GM12878 (cell line): Measurements from ENCODE around the gene GPR155. TPM values are rescaled to one million over a fixed set of nuclear protein-coding genes. Genes with fewer than 3 reads are reported as not detected.

ENCODE experiments used
- ATAC-seq: fragments of 200-7000 bp; cut with Tn5 transposase; 3 replicates; pipeline ENCODE4 v1.9.1; 2020; ENCODE audit warnings: mild to moderate bottlenecking, moderate library complexity
- BruUV-seq: library from RNA; stranded (reverse); fragments of 400-500 nt; replicated peaks from 2 replicates; lab custom pipeline; 2021; lab: Mats Ljungman, UMichigan
- CTCF ChIA-PET: fragments of 300-600 bp; sonication (Branson Sonifier 250); formaldehyde crosslinking; extraction: SDS; loops from one replicate; lab custom pipeline; 2021; ENCODE audit warnings: inconsistent platforms; lab: Yijun Ruan, JAX
- POLR2A ChIA-PET: fragments of 350-600 bp; formaldehyde crosslinking; extraction: SDS; loops from one replicate; lab custom pipeline; 2021; ENCODE audit warnings: inconsistent platforms; lab: Charles Lee
- RAD21 ChIA-PET: fragments of 300-600 bp; sonication (Branson Sonifier 250); formaldehyde crosslinking; loops from one replicate; lab custom pipeline; 2023; ENCODE audit warnings: antibody characterized with exemption; ENCODE audit not compliant: unreplicated experiment; lab: Charles Lee
- SMC1A ChIA-PET: fragments of 300-600 bp; sonication (Branson Sonifier 250); formaldehyde crosslinking; loops from one replicate; lab custom pipeline; 2023; ENCODE audit not compliant: unreplicated experiment, uncharacterized antibody; lab: Charles Lee
- DNase-seq: peaks from one replicate; pipeline ENCODE4 v3.0.0-alpha.2; 2011; ENCODE audit warnings: low read depth, low spot score
- FAIRE-seq: peaks from 3 replicates; lab custom pipeline; 2011; peaks lifted over from hg19 to GRCh38; lab: Jason Lieb, UNC
- H2AFZ ChIP-seq: 2 replicates; pipeline ENCODE4 v1.6.0; 2011; ENCODE audit warnings: low read depth, low read length, control low read depth; ENCODE audit not compliant: control insufficient read depth
- H3K27ac ChIP-seq: 2 replicates; pipeline ENCODE4 v1.5.1; 2011; ENCODE audit warnings: control low read depth; ENCODE audit not compliant: control insufficient read depth, insufficient read depth
- H3K27me3 ChIP-seq, 2 experiments: replicated peaks in 1 of 2; 2 replicates each; pipeline versions ENCODE4 v1.6.0 to v1.6.1; 2011; ENCODE audit warnings: low read length in 1 of 2; ENCODE audit not compliant: control insufficient read depth in 2 of 2, insufficient read depth in 2 of 2
- H3K36me3 ChIP-seq, 2 experiments: 2 replicates each; pipeline ENCODE4 v1.5.1; 2011; ENCODE audit warnings: low read length in 1 of 2; ENCODE audit not compliant: control insufficient read depth in 2 of 2, insufficient read depth in 2 of 2
- H3K4me1 ChIP-seq: 2 replicates; pipeline ENCODE4 v1.6.1; 2011; ENCODE audit warnings: mild to moderate bottlenecking, low read length, moderate library complexity, mixed read lengths; ENCODE audit not compliant: control insufficient read depth, insufficient read depth
- H3K4me2 ChIP-seq: 2 replicates; pipeline ENCODE4 v1.6.0; 2011; ENCODE audit warnings: control low read depth; ENCODE audit not compliant: control insufficient read depth, insufficient read depth
- H3K4me3 ChIP-seq: fragments of 200-600 bp; sonication (generic); 2 replicates; pipeline ENCODE4 v1.5.1; 2016
- H3K79me2 ChIP-seq: 2 replicates; pipeline ENCODE4 v1.6.0; 2011; ENCODE audit warnings: low read length; ENCODE audit not compliant: control insufficient read depth, insufficient read depth
- H3K9ac ChIP-seq: 2 replicates; pipeline ENCODE4 v1.8.0; 2011; ENCODE audit warnings: low read length, control low read depth, mixed read lengths; ENCODE audit not compliant: control insufficient read depth, insufficient read depth
- H3K9me3 ChIP-seq: replicated peaks from 3 replicates; pipeline ENCODE4 v1.5.1; 2011; ENCODE audit warnings: mild to moderate bottlenecking, low read length; ENCODE audit not compliant: control insufficient read depth, insufficient read depth
- H4K20me1 ChIP-seq: 2 replicates; pipeline ENCODE4 v1.6.0; 2011; ENCODE audit not compliant: control insufficient read depth, insufficient read depth
- ATF2 ChIP-seq: IDR thresholded peaks from 2 replicates; pipeline ENCODE4 v1.6.1; 2012; ENCODE audit warnings: low read length, inconsistent platforms
- CHD1 ChIP-seq: IDR thresholded peaks from 2 replicates; pipeline ENCODE4 v1.6.1; 2012; ENCODE audit warnings: low read depth, low read length, improper control_type of control experiment
- MLLT1 ChIP-seq: fragments of 450-650 bp; IDR thresholded peaks from 2 replicates; pipeline ENCODE4 v1.6.1; 2016; ENCODE audit warnings: mild to moderate bottlenecking
- NFIC ChIP-seq: IDR thresholded peaks from 2 replicates; pipeline ENCODE4 v1.6.1; 2012; ENCODE audit warnings: low read depth, mild to moderate bottlenecking, inconsistent platforms, low read length, moderate library complexity
- RELB ChIP-seq: fragments of 450-650 bp; IDR thresholded peaks from 2 replicates; pipeline ENCODE4 v1.6.1; 2017; ENCODE audit warnings: low read depth, mild to moderate bottlenecking, moderate library complexity
- RFX5 ChIP-seq: IDR thresholded peaks from 2 replicates; pipeline ENCODE4 v1.6.1; 2011; ENCODE audit warnings: low read depth, low read length, improper control_type of control experiment
- SP1 ChIP-seq: IDR thresholded peaks from one replicate; pipeline ENCODE4 v1.6.1; 2011; ENCODE audit warnings: low read depth, low read length
- WGBS: methylation state at CpG from one replicate; pipeline ENCODE4 v1.1.6; 2016; ENCODE audit warnings: low lambda C conversion rate; ENCODE audit not compliant: insufficient replicate concordance, insufficient coverage; ENCODE audit errors: missing lambda C conversion rate; 5-methylcytosine and 5-hydroxymethylcytosine counted together
- in situ Hi-C: fragments of 300-500 bp; cut with MboI; formaldehyde crosslinking; loops from 9 replicates; pipeline ENCODE4 v1.14.3; 2018; ENCODE audit warnings: mixed read lengths
- intact Hi-C: fragments of 100-400 bp; cut with micrococcal nuclease; formaldehyde crosslinking; loops from one replicate; pipeline ENCODE4 v1.14.2; 2022; ENCODE audit not compliant: unreplicated experiment
- polyA plus RNA-seq, 11 experiments: library from polyadenylated mRNA; depleted of rRNA in 4 of 11; unstranded in 6 of 11; stranded (reverse) in 5 of 11; fragments of >200 nt; fragmentation: Nextera tagmentation in 4 of 11; fragmentation: Illumina TruSeq in 1 of 11; extraction: Ambion mirVana in 4 of 11; extraction: Trizol in 1 of 11; gene quantifications; 1 replicate in 1 of 11; 2 replicates in 10 of 11; pipeline versions ENCODE4 v1.2.1 to v1.2.3, GENCODE V29; 2011 to 2016; ENCODE audit warnings: inconsistent platforms in 2 of 11, missing spikeins in 2 of 11, low read depth in 1 of 11
- total RNA-seq, 4 experiments: library from RNA; depleted of rRNA in 3 of 4; stranded (reverse); fragments of >200 nt in 3 of 4; fragmentation: Illumina TruSeq in 1 of 4; extraction: Trizol in 1 of 4; gene quantifications; 2 replicates each; pipeline versions ENCODE4 v1.2.1 to v1.2.3, GENCODE V29; 2013 to 2021

The GPR155 gene
- total and polyA plus RNA-seq, 10 of the 15 experiments (the other 5 are each of a cell fraction or from before 2014, with no cell fraction given): 0.53 to 3.0 (median 1.5) TPM

GRCh38 chr2:174397773-174398172 lies 89.1 kb downstream of the GPR155 start (continued):
- TF ChIP-seq RFX5 (no peak), NFIC (no peak), RELB (no peak), SP1 (no peak)
- TF ChIP-seq, all 136 proteins: peak for 0

GRCh38 chr2:174395969-174396630 lies 90.7 kb downstream of the GPR155 start:
- Histone ChIP-seq H4K20me1 (no peaks in the 10 kb centered on the region), H3K79me2 (peaks cover 33% of the 10 kb centered on the region), H3K4me1 (no peaks in the 10 kb centered on the region), H2AFZ (peak overlapping the region; percentile 50), H3K27ac (peak overlapping the region; percentile 28; the same call in 1 of the 2 replicates), H3K4me3 (peak overlapping the region; percentile 88), H3K9ac (peak overlapping the region; percentile 81), H3K36me3 (no peaks in the 10 kb centered on the region), H3K4me2 (peak overlapping the region; percentile 97), H3K9me3 (no peaks in the 10 kb centered on the region), H3K27me3 (no peaks in the 10 kb centered on the region)
- DNase-seq: no peak
- ChIA-PET POLR2A (interaction anchor here (1.0 kb wide), 1 partner anchor 222 kb away, joined by 3 read pairs; no protein-coding TSS in a partner anchor), RAD21 (no interaction called here), CTCF (no interaction called here), SMC1A (interaction anchor here (0.6 to 1.4 kb wide), 5 partner anchors 24 to 239 kb away, joined by 3 to 4 read pairs (median 3); partner anchors contain the start of gene GPR155)
- in situ Hi-C loops (no loop called here), intact Hi-C loops (no loop called here)
- 20% methylated on average over 27 of the region's 27 CpGs for WGBS
- TF ChIP-seq MLLT1 (0 out of 2 replicates have a peak, but pooled peaks have one; percentile 12), ATF2 (no peak), CHD1 (no peak)
- no peak for FAIRE-seq
- TSS peak; percentile 66 for BruUV-seq
- ATAC-seq: peak; percentile 35
